Cardiac fibroblast (primary cell): ENCODE data around the gene UNK.

Source experiments
- DNase-seq, 2 donors: peaks; one replicate each; pipeline versions ENCODE4 v3.0.0 to v3.0.0-alpha.2; 2010; ENCODE audit warnings: low read depth in 2 of 2
- H3K4me3 ChIP-seq, 2 donors: replicated peaks in 1 of 2; 1 replicate in 1 of 2; 2 replicates in 1 of 2; pipeline ENCODE4 v1.5.1; 2011; ENCODE audit warnings: low read depth in 2 of 2, low read length in 2 of 2, mild to moderate bottlenecking in 2 of 2, moderate library complexity in 1 of 2
- TF ChIP-seq, protein P1 (sequence below): IDR thresholded peaks from one replicate; pipeline ENCODE4 v1.5.1; 2011; ENCODE audit warnings: low read depth, mild to moderate bottlenecking, low read length, inconsistent platforms

The UNK gene

DNA sequence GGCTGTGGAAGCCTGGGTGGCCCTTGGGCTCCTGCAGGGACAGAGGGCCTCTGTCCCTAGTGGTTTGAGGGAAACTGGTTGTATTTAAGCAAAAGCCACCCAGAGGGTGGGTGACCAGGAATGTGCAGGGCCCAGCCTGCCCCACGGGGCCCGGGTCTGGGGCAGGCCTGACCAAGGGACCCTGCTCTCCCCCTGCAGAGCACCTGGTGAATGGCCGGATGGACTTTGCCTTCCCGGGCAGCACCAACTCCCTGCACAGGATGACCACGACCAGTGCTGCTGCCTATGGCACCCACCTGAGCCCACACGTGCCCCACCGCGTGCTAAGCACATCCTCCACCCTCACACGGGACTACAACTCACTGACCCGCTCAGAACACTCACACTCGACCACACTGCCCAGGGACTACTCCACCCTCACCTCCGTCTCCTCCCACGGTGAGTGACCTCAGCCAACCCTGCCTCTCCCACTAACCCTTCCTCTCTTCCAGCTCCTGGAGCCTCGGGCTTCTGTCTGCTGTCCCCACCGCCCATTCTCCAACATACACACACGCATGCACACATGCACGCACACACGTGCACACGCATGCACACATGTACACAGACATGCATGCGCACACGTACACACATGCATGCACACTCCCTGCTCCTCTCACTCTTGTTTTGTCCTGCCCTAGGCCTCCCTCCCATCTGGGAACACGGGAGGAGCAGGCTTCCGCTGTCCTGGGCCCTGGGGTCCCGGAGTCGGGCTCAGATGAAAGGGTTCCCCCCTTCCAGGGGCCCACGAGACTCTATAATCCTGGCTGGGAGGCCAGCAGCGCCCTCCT lies 30.0 kb upstream of the UNK start:
- no peak overlapping the region for H3K4me3 ChIP-seq
- DNase-seq = no peak
- TF ChIP-seq, protein P1, sequence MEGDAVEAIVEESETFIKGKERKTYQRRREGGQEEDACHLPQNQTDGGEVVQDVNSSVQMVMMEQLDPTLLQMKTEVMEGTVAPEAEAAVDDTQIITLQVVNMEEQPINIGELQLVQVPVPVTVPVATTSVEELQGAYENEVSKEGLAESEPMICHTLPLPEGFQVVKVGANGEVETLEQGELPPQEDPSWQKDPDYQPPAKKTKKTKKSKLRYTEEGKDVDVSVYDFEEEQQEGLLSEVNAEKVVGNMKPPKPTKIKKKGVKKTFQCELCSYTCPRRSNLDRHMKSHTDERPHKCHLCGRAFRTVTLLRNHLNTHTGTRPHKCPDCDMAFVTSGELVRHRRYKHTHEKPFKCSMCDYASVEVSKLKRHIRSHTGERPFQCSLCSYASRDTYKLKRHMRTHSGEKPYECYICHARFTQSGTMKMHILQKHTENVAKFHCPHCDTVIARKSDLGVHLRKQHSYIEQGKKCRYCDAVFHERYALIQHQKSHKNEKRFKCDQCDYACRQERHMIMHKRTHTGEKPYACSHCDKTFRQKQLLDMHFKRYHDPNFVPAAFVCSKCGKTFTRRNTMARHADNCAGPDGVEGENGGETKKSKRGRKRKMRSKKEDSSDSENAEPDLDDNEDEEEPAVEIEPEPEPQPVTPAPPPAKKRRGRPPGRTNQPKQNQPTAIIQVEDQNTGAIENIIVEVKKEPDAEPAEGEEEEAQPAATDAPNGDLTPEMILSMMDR = no peak

DNA sequence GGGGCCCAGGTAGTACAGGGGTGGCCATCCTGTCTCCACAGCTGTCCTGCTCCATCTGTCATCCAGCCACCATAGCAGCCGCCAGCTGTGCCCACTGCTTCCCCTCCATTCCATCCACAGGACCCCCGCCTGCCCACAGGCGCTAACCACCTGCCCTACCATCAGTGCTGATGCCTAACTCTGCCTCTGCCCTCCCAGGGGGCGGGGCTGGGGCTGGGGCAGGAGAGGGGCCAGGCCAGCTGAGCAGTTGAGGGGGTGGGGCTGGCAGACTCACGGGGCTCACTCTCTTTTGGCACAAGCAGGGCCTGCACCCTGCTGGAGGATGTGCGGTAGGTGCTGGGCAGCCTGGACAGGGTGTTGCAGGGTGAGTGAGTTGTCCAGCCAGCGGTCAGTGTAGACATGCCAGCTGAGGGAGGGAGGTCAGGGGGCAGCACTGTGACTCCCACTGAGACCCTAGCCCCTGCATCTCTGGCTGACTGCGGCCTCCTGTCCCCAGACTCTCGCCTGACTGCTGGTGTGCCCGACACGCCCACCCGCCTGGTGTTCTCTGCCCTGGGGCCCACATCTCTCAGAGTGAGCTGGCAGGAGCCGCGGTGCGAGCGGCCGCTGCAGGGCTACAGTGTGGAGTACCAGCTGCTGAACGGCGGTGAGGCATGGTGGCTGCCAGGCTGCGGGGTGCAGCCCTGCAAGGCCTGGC lies 29.3 kb upstream of the UNK start:
- H3K4me3 ChIP-seq = no peak overlapping the region
- TF ChIP-seq, protein P1 = no peak
- no peak for DNase-seq

DNA sequence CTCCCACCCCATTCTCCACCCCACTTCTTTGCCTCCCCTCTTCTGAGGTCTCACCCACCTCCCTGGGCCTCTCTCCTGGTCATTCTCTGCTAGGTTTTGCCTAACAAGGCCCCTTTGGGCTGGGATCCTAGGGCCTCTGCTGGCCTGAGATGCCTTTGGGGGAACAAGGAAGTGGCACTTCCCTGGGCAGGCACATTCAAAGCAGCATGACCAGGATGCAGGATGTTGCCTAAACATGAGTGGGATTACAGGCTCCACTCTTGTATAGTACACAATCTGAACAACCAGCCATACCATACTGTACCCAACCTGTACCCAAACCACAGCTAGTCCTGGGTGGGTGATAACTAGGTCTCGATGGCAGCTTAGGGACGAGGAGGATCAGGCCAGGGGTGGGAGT lies 28.6 kb upstream of the UNK start:
- DNase-seq = no peak
- TF ChIP-seq, protein P1 = no peak
- H3K4me3 ChIP-seq = no peak overlapping the region

- no peak for DNase-seq
- no peak overlapping the region for H3K4me3 ChIP-seq
- TF ChIP-seq, protein P1 = no peak
These were observed 28.0 kb upstream of the UNK start for GRCh38 chr17:75756451-75757085.

DNA sequence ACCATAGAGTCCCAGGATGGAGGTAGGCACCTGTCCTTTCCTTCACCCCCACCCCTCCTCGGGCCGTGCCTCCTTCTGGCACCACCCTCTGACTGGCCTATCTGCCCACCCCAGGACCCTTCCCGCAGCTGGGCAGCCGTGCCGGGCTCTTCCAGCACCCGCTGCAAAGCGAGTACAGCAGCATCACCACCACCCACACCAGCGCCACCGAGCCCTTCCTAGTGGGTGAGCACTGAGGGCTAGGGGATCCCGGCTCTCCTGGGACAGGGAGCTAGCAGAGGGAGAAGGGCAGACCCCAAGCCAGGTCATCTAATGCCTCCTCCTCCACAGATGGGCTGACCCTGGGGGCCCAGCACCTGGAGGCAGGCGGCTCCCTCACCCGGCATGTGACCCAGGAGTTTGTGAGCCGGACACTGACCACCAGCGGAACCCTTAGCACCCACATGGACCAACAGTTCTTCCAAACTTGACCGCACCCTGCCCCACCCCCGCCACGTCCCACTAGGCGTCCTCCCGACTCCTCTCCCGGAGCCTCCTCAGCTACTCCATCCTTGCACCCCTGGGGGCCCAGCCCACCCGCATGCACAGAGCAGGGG lies 27.4 kb upstream of the UNK start:
- DNase-seq = no peak
- TF ChIP-seq, protein P1 = no peak
- no peak overlapping the region for H3K4me3 ChIP-seq

DNA sequence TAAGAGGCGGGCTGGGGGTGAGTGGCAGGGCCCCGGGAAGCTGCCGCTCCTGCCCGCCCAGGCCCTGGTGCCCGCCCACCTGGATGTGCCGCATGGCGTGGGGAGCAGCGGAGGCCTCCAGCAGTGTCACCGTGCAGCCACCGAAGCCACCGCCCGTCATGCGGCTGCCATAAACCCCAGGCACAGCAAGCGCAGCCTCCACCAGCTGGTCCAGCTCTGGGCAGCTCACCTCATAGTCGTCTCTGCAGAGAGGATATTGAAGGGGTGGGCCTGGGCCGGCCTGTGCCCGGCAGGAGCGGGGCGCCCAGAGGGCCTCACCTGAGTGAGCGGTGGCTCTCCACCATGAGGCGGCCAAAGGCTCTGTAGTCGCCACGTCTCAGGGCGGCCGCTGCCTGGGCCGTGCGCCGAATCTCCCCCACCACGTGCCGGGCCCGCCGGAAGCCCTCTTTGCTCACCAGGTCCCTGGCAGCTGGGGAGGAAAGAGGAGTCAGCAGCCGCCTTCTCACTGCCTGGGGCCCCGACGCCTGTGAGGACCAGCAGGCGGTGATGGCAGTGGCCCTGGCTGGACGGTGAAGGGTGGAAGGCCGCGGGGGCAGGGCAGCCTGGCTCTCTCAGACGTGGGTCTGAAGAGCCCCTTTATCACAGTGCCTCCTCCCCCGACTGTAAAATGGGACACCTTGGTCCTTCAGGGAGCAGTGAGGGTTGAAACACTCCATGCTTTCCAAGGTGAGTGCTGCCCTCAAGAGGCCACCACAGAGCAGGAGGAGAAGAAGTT lies 26.3 kb upstream of the UNK start:
- no peak for DNase-seq
- TF ChIP-seq, protein P1 = peak; percentile 46
- H3K4me3 ChIP-seq = no peak overlapping the region
